ENCODE results near the gene FILIP1L.

Gene FILIP1L

GRCh38 chr3:99834211-99834957 lies 279.9 kb downstream of the FILIP1L start:
- no peak for ATAC-seq
- no peak for TF ChIP-seq PPARA (CRISPR knock-in tag; IDR thresholded peaks at IDR 0.05; ENCODE audit: borderline replicate concordance)
- TF ChIP-seq ZNF565 (CRISPR knock-in tag; conservative IDR thresholded peaks at IDR 0.05; ENCODE audit: low read depth), result no peak
- no peak for TF ChIP-seq CREB5 (CRISPR knock-in tag; IDR thresholded peaks at IDR 0.05; ENCODE audit: low read depth)
- TF ChIP-seq ZC3H10 (CRISPR knock-in tag; IDR thresholded peaks at IDR 0.05), result no peak
- no peak for TF ChIP-seq ZNF70 (CRISPR knock-in tag; IDR thresholded peaks at IDR 0.05)
- TF ChIP-seq ARNTL (CRISPR knock-in tag; IDR thresholded peaks at IDR 0.05; ENCODE audit: borderline replicate concordance, low read depth), result no peak
- no peak for TF ChIP-seq CSDC2 (CRISPR knock-in tag; IDR thresholded peaks at IDR 0.05)
- no peak for TF ChIP-seq ZFP30 (CRISPR knock-in tag; IDR thresholded peaks at IDR 0.05)
- no peak for TF ChIP-seq ESRRG (CRISPR knock-in tag; IDR thresholded peaks at IDR 0.05)
- TF ChIP-seq RARB (CRISPR knock-in tag; IDR thresholded peaks at IDR 0.05), result no peak
- TF ChIP-seq TOX (CRISPR knock-in tag; IDR thresholded peaks at IDR 0.05; ENCODE audit: borderline replicate concordance), result no peak

- no peak for ATAC-seq
- no peak for TF ChIP-seq ZNF70 (CRISPR knock-in tag; IDR thresholded peaks at IDR 0.05)
- no peak for TF ChIP-seq ESRRG (CRISPR knock-in tag; IDR thresholded peaks at IDR 0.05)
- no peak for TF ChIP-seq OSR1 (CRISPR knock-in tag; IDR thresholded peaks at IDR 0.05)
- no peak for TF ChIP-seq TOX (CRISPR knock-in tag; IDR thresholded peaks at IDR 0.05; ENCODE audit: borderline replicate concordance)
- no peak; the same call in 1 of the 2 replicates for TF ChIP-seq ISL1 (CRISPR knock-in tag; IDR thresholded peaks at IDR 0.05)
- TF ChIP-seq CREB5 (CRISPR knock-in tag; IDR thresholded peaks at IDR 0.05; ENCODE audit: low read depth), result no peak
Measured at GRCh38 chr3:99833617-99834205, 280.6 kb downstream of the FILIP1L start.

- ATAC-seq, result no peak
- TF ChIP-seq ARNTL (CRISPR knock-in tag; IDR thresholded peaks at IDR 0.05; ENCODE audit: borderline replicate concordance, low read depth) (no peak), GLIS3 (CRISPR knock-in tag; IDR thresholded peaks at IDR 0.05) (no peak), ZNF8 (CRISPR knock-in tag; IDR thresholded peaks at IDR 0.05) (no peak), OSR1 (CRISPR knock-in tag; IDR thresholded peaks at IDR 0.05) (no peak), CREB5 (CRISPR knock-in tag; IDR thresholded peaks at IDR 0.05; ENCODE audit: low read depth) (no peak), ESRRG (CRISPR knock-in tag; IDR thresholded peaks at IDR 0.05) (no peak), SNAI2 (CRISPR knock-in tag; IDR thresholded peaks at IDR 0.05) (no peak), BACH2 (CRISPR knock-in tag; IDR thresholded peaks at IDR 0.05; ENCODE audit: borderline replicate concordance) (no peak), ZFP30 (CRISPR knock-in tag; IDR thresholded peaks at IDR 0.05) (no peak), ZFP3 (CRISPR knock-in tag; IDR thresholded peaks at IDR 0.05) (no peak), ZC3H10 (CRISPR knock-in tag; IDR thresholded peaks at IDR 0.05) (no peak), TCF4 (CRISPR knock-in tag; IDR thresholded peaks at IDR 0.05; ENCODE audit: borderline replicate concordance) (no peak), ZNF70 (CRISPR knock-in tag; IDR thresholded peaks at IDR 0.05) (no peak), CSRNP3 (CRISPR knock-in tag; IDR thresholded peaks at IDR 0.05) (no peak), POU6F1 (CRISPR knock-in tag; IDR thresholded peaks at IDR 0.05; ENCODE audit: borderline replicate concordance, low read depth) (no peak), RARB (CRISPR knock-in tag; IDR thresholded peaks at IDR 0.05) (no peak), TSHZ2 (CRISPR knock-in tag; IDR thresholded peaks at IDR 0.05) (no peak), PATZ1 (CRISPR knock-in tag; IDR thresholded peaks at IDR 0.05; ENCODE audit: borderline replicate concordance) (no peak), ZNF565 (CRISPR knock-in tag; conservative IDR thresholded peaks at IDR 0.05; ENCODE audit: low read depth) (no peak), TOX (CRISPR knock-in tag; IDR thresholded peaks at IDR 0.05; ENCODE audit: borderline replicate concordance) (no peak)
Measured at GRCh38 chr3:99829844-99830243, 284.5 kb downstream of the FILIP1L start.
